Endothelial cell of coronary artery (primary cell): Measurements from ENCODE around the gene SARDH. TPM values are rescaled to one million over a fixed set of nuclear protein-coding genes. Genes with fewer than 3 reads are reported as not detected.

Source experiments
- total RNA-seq: library from RNA; depleted of rRNA; stranded (reverse); fragments of >200 nt; gene quantifications from 2 replicates; pipeline ENCODE4 v1.2.3, GENCODE V29; 2014

SARDH gene, protein sequence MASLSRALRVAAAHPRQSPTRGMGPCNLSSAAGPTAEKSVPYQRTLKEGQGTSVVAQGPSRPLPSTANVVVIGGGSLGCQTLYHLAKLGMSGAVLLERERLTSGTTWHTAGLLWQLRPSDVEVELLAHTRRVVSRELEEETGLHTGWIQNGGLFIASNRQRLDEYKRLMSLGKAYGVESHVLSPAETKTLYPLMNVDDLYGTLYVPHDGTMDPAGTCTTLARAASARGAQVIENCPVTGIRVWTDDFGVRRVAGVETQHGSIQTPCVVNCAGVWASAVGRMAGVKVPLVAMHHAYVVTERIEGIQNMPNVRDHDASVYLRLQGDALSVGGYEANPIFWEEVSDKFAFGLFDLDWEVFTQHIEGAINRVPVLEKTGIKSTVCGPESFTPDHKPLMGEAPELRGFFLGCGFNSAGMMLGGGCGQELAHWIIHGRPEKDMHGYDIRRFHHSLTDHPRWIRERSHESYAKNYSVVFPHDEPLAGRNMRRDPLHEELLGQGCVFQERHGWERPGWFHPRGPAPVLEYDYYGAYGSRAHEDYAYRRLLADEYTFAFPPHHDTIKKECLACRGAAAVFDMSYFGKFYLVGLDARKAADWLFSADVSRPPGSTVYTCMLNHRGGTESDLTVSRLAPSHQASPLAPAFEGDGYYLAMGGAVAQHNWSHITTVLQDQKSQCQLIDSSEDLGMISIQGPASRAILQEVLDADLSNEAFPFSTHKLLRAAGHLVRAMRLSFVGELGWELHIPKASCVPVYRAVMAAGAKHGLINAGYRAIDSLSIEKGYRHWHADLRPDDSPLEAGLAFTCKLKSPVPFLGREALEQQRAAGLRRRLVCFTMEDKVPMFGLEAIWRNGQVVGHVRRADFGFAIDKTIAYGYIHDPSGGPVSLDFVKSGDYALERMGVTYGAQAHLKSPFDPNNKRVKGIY
- total RNA-seq, result 0.27 and 4.0 TPM in 2 replicates

DNA sequence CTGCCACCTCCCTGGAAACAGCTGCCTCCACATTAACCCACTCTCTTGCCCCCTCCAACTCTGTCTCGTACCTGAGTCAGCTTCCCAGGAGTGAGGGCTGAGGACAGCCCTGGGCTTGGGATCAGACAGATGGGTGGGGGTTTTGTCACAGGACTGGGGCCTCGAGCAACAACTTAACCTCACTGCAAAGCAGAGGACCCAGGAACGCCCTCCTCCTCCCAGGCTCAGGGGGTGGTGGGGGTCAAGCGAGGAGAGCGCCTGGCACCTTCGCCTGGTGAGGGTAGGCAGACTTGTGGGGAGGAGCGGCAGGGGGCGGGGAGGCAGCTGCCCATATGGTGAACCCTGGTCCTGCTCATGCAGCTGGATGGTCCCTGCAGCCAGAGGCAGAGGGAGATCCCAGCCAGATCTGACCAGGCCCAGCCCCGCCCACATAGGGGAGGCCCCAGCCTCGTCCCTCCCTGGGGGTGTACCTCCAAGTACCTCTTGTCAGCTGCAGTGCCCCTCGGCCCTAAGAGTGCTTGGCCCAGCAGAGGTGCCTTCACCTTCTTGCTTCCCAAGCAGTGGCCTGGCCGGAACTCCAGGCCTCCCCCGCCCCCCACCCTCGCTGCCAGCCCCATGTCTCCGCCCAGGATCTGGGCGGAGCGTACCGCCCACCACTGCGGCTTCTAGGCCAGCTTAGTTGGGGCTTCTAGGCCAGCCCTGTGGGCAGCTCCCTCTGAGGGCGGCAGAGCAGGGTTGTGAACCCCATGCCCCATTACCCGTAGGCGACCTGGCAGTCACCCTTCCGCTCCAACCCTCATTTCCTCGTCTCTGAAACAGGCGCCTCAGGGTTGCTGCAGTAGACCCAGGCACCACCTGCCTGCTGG lies at the start of gene SARDH:
TSS of gene SARDH (minus strand) at position 579 of the 866 bp plus-strand sequence. CDS start 4,179 bp downstream, outside the sequence.

DNA sequence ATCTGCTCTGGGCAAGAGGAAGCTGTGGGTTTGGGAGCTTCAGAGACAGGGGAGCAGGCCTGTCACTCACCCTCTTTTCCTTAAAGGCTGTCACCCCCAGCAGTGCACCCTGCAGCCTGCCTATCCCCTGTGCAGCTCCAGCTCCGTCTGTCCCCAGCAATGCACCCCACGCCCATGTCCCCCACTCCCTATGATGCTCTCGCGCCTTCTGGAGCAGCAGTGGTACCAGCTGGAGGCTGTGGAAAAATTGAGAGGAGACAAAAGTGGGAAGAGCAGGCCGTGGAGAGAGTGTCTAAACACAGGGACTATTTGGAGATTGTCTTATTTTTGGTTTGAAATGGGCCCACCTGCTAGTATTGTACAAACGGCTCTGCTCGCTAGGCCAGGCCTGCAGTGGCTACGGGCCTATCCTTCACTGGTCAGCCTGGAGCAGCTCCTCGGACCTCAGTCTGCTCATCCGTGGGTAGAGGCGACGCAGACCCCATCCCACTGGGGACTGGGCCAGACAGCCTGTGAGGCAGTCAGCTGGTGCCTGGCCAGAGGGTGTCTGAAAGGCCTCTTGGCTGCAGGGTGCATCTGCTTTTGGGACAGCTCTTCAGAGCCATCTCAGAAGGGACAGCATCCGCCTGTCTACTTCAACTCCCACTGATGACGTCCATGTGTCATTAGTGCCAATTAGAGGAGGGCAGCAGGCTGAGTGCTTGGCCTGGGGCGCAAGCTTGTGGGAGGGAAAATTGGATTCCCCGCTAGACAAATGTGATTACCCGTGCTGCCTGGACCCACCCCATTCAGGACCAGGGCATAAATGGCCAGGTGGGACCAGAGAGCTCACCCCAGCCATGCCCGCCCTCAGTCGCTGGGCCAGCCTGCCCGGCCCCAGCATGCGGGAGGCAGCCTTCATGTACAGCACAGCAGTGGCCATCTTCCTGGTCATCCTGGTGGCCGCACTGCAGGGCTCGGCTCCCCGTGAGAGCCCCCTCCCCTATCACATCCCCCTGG lies 102.3 kb downstream of the SARDH start, which contains the start of gene DBH:
TSS of gene DBH (plus strand) at position 831 of the 999 bp plus-strand sequence. CDS start at position 840, 9 bp downstream.

Other genes with a start within 250 kb of the SARDH start
- gene MYMK, start 213.4 kb downstream of the SARDH start, total RNA-seq, result not detected in 2 replicates
- 0.75 TPM in 1 of 2 replicates, not detected in the other for gene ADAMTSL2, start 203.6 kb downstream of the SARDH start, total RNA-seq
- not detected in 2 replicates for gene FAM163B, start 129.0 kb downstream of the SARDH start, total RNA-seq
- not detected in 2 replicates for gene DBH, start 102.0 kb downstream of the SARDH start, total RNA-seq